B cell (primary cell): Measurements from ENCODE around the gene PUS7. TPM values are rescaled to one million over a fixed set of nuclear protein-coding genes. Genes with fewer than 3 reads are reported as not detected.

Source experiments
- ATAC-seq: fragments of 200-7000 bp; cut with Tn5 transposase; one replicate; pipeline ENCODE4 v1.10.0; 2021; ENCODE audit warnings: low read depth, mild to moderate bottlenecking, moderate number of reproducible peaks, moderate library complexity
- CTCF ChIA-PET: fragments of 350-600 bp; sonication (Branson Sonifier 250); formaldehyde crosslinking; loops from one replicate; lab custom pipeline; 2021; ENCODE audit warnings: antibody characterized with exemption, inconsistent platforms; lab: Charles Lee
- POLR2A ChIA-PET: fragments of 350-600 bp; sonication (Branson Sonifier 250); formaldehyde crosslinking; loops from one replicate; lab custom pipeline; 2021; ENCODE audit warnings: antibody characterized with exemption; lab: Charles Lee
- DNase-seq: peaks from one replicate; pipeline ENCODE4 v3.0.0; 2013
- H2AFZ ChIP-seq: 2 replicates; pipeline ENCODE4 v1.6.1; 2012; ENCODE audit warnings: mild to moderate bottlenecking, low read depth, low read length; ENCODE audit not compliant: insufficient read depth, poor library complexity, severe bottlenecking
- H3K27ac ChIP-seq, 2 donors: 1 replicate in 1 of 2; 2 replicates in 1 of 2; pipeline ENCODE4 v1.5.1; 2012 to 2013; ENCODE audit warnings: low read length in 2 of 2, mild to moderate bottlenecking in 2 of 2, moderate library complexity in 1 of 2
- H3K27me3 ChIP-seq, 4 experiments: fragments of 200-600 bp in 1 of 4; sonication (generic) in 1 of 4; replicated peaks in 1 of 4; 1 replicate in 2 of 4; 2 replicates in 2 of 4; pipeline versions ENCODE4 v1.6.1 to v1.7.0; 2013 to 2016; ENCODE audit warnings: low read length in 3 of 4, mild to moderate bottlenecking in 2 of 4, mixed read lengths in 1 of 4, moderate library complexity in 1 of 4; ENCODE audit not compliant: insufficient read depth in 4 of 4, control insufficient read depth in 3 of 4; ENCODE audit errors: control extremely low read depth in 1 of 4
- H3K36me3 ChIP-seq, 2 experiments: replicated peaks in 1 of 2; 1 replicate in 1 of 2; 2 replicates in 1 of 2; pipeline versions ENCODE4 v1.6.1 to v1.7.1; 2013; ENCODE audit warnings: low read length in 1 of 2; ENCODE audit not compliant: insufficient read depth in 2 of 2, control insufficient read depth in 1 of 2; ENCODE audit errors: control extremely low read depth in 1 of 2, extremely low read depth in 1 of 2
- H3K4me1 ChIP-seq, 2 donors: fragments of 200-600 bp in 1 of 2; sonication (generic) in 1 of 2; 1 replicate in 1 of 2; 2 replicates in 1 of 2; pipeline versions ENCODE4 v1.5.1 to v1.6.1; 2013 to 2017; ENCODE audit warnings: low read length in 2 of 2; ENCODE audit not compliant: control insufficient read depth in 2 of 2, insufficient read depth in 2 of 2
- H3K4me2 ChIP-seq: replicated peaks from 2 replicates; pipeline ENCODE3; 2012; ENCODE audit warnings: mild to moderate bottlenecking, low read depth, low read length; ENCODE audit not compliant: poor library complexity, severe bottlenecking
- H3K4me3 ChIP-seq, 5 experiments: fragments of 200-600 bp in 1 of 5; sonication (generic) in 1 of 5; 1 replicate in 3 of 5; 2 replicates in 2 of 5; pipeline versions ENCODE4 v1.5.1 to v1.7.0; 2011 to 2016; ENCODE audit warnings: low read length in 4 of 5, mild to moderate bottlenecking in 4 of 5, low read depth in 2 of 5, control low read depth in 1 of 5, moderate library complexity in 1 of 5; ENCODE audit not compliant: insufficient read depth in 1 of 5; ENCODE audit errors: control extremely low read depth in 1 of 5, extremely low read depth in 1 of 5
- H3K79me2 ChIP-seq: fragments of 200-600 bp; sonication (generic); one replicate; pipeline ENCODE4 v1.6.0; 2016; ENCODE audit warnings: low read length; ENCODE audit not compliant: control insufficient read depth, insufficient read depth
- H3K9ac ChIP-seq: fragments of 200-600 bp; sonication (generic); 2 replicates; pipeline ENCODE4 v1.6.1; 2017; ENCODE audit warnings: mild to moderate bottlenecking, low read length, moderate library complexity
- H3K9me3 ChIP-seq, 3 donors: one replicate each; pipeline versions ENCODE4 v1.6.1 to v1.7.1; 2013; ENCODE audit warnings: low read length in 2 of 3; ENCODE audit not compliant: control insufficient read depth in 2 of 3, insufficient read depth in 1 of 3; ENCODE audit errors: control extremely low read depth in 1 of 3
- H4K20me1 ChIP-seq: 2 replicates; pipeline ENCODE4 v1.6.0; 2012; ENCODE audit warnings: mild to moderate bottlenecking, low read length; ENCODE audit not compliant: insufficient read depth, control insufficient read depth, poor library complexity, severe bottlenecking
- H3K27ac Mint-ChIP-seq: one replicate; pipeline ENCODE4 v1.8.0; 2021; ENCODE audit warnings: mixed read lengths
- H3K27me3 Mint-ChIP-seq: one replicate; pipeline ENCODE4 v1.8.0; 2021; ENCODE audit warnings: mixed read lengths
- H3K4me1 Mint-ChIP-seq: one replicate; pipeline ENCODE4 v1.8.0; 2021; ENCODE audit warnings: mixed read lengths
- H3K4me3 Mint-ChIP-seq: one replicate; pipeline ENCODE4 v1.8.0; 2021; ENCODE audit warnings: mixed read lengths
- H3K9me3 Mint-ChIP-seq: one replicate; pipeline ENCODE4 v1.8.0; 2022; ENCODE audit warnings: mixed read lengths; ENCODE audit not compliant: insufficient read depth
- EZH2 ChIP-seq: IDR thresholded peaks from 2 replicates; pipeline ENCODE4 v1.6.1; 2012; ENCODE audit warnings: borderline replicate concordance, low read depth, mild to moderate bottlenecking, moderate library complexity, low read length; ENCODE audit not compliant: insufficient read depth, poor library complexity, severe bottlenecking
- WGBS: methylation state at CpG from one replicate; pipeline ENCODE4 v1.1.5; 2013; ENCODE audit warnings: missing lambda C conversion rate; ENCODE audit not compliant: insufficient coverage; 5-methylcytosine and 5-hydroxymethylcytosine counted together
- intact Hi-C: fragments of 100-400 bp; cut with micrococcal nuclease; formaldehyde crosslinking; loops from one replicate; pipeline ENCODE4 v1.10.0; 2022
- polyA plus RNA-seq: library from polyadenylated mRNA; depleted of rRNA; stranded (reverse); fragments of >200 nt; gene quantifications from 2 replicates; pipeline ENCODE4 v1.2.3, GENCODE V29; 2012
- total RNA-seq, 2 donors: library from RNA; stranded (reverse); fragments of 120-200 nt in 1 of 2; gene quantifications; 1 replicate in 1 of 2; 2 replicates in 1 of 2; pipeline versions ENCODE4 v1.2.3 to v1.2.4, GENCODE V29; 2013 to 2022
- TF ChIP-seq, protein P1 (sequence below): fragments of 200-600 bp; IDR thresholded peaks from one replicate; pipeline ENCODE4 v1.8.0; 2022; ENCODE audit warnings: antibody characterized with exemption, mild to moderate bottlenecking

Gene PUS7
- total and polyA plus RNA-seq, 2 donors (not counting 1 experiment from before 2014, with no cell fraction given), result 2.0 to 7.7 TPM

DNA sequence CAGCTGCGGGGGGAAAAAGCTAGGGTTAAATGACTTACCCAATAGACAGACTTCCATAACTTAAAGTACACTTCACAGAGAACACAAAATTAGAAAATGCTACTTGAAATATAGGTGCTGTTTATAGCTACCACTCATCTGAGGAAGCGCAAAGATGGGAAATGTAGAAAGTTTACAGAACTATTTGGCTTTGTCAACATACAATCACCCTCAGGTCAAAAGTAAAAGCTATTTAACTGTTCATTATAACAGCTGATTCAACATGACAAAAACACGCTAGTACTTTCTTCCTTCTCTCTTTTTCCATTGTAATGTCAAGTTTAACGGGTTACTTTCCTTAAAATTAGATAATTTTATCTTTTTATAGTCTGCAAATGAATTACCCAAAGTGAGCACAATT is 51.2 kb downstream of the PUS7 start:
- no CpG with 5 or more reads among the region's 4 CpGs for WGBS
- H3K79me2 ChIP-seq, result no peaks in the 10 kb centered on the region
- intact Hi-C loops, result no loop called here
- Mint-ChIP-seq H3K27me3 (no peaks in the 10 kb centered on the region), H3K4me3 (no peak overlapping the region), H3K4me1 (no peaks in the 10 kb centered on the region), H3K9me3 (no peaks in the 10 kb centered on the region), H3K27ac (no peak overlapping the region)
- no peak overlapping the region for H3K4me2 ChIP-seq
- TF ChIP-seq, protein P1, sequence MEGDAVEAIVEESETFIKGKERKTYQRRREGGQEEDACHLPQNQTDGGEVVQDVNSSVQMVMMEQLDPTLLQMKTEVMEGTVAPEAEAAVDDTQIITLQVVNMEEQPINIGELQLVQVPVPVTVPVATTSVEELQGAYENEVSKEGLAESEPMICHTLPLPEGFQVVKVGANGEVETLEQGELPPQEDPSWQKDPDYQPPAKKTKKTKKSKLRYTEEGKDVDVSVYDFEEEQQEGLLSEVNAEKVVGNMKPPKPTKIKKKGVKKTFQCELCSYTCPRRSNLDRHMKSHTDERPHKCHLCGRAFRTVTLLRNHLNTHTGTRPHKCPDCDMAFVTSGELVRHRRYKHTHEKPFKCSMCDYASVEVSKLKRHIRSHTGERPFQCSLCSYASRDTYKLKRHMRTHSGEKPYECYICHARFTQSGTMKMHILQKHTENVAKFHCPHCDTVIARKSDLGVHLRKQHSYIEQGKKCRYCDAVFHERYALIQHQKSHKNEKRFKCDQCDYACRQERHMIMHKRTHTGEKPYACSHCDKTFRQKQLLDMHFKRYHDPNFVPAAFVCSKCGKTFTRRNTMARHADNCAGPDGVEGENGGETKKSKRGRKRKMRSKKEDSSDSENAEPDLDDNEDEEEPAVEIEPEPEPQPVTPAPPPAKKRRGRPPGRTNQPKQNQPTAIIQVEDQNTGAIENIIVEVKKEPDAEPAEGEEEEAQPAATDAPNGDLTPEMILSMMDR, result no peak
- TF ChIP-seq EZH2, result no peak
- no peaks in the 10 kb centered on the region for H3K36me3 ChIP-seq
- H4K20me1 ChIP-seq, result no peaks in the 10 kb centered on the region
- no peaks in the 10 kb centered on the region for H3K27me3 ChIP-seq
- ATAC-seq (no peak), DNase-seq (no peak)
- H3K27ac ChIP-seq, result no peak overlapping the region
- no peak overlapping the region for H2AFZ ChIP-seq
- no peak overlapping the region for H3K4me3 ChIP-seq
- H3K4me1 ChIP-seq, result no peaks in the 10 kb centered on the region
- POLR2A ChIA-PET, result no interaction called here
- no peaks in the 10 kb centered on the region for H3K9me3 ChIP-seq
- CTCF ChIA-PET, result interaction anchor here (0.7 to 1.3 kb wide), 2 partner anchors 10 to 41 kb away, joined by 3 read pairs; no protein-coding TSS in a partner anchor
- no peak overlapping the region for H3K9ac ChIP-seq

DNA sequence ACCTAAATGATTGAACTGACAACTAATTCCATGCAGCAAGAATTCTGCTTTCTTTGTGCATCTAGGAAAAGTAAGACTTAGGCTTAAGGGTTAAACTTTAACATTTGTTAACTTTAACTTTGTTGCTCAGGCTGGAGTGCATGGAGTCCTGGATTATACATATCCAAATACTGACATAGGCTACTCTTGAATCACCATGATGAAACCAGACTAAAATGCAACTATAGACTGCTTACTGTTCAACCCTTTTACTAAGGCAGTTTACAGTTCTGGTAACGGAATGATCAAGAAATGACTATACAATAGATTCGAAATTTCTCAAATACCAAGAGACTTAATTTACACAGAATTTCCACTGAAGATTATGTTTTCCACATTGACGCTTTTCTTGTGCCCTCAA is 52.0 kb downstream of the PUS7 start:
- no peak for TF ChIP-seq EZH2
- TF ChIP-seq, protein P1, result no peak

More for the DNA sequence above, 52.0 kb downstream of the PUS7 start:
- H3K27ac ChIP-seq, result no peak overlapping the region
- H3K9ac ChIP-seq, result no peak overlapping the region
- H4K20me1 ChIP-seq, result no peaks in the 10 kb centered on the region
- no peak overlapping the region for H2AFZ ChIP-seq
- Mint-ChIP-seq H3K4me3 (no peak overlapping the region), H3K4me1 (no peaks in the 10 kb centered on the region), H3K27ac (no peak overlapping the region), H3K27me3 (no peaks in the 10 kb centered on the region), H3K9me3 (no peaks in the 10 kb centered on the region)
- no peak overlapping the region for H3K4me3 ChIP-seq
- CTCF ChIA-PET, result no interaction called here
- intact Hi-C loops, result no loop called here
- no peaks in the 10 kb centered on the region for H3K4me1 ChIP-seq
- no peaks in the 10 kb centered on the region for H3K9me3 ChIP-seq
- H3K79me2 ChIP-seq, result no peaks in the 10 kb centered on the region
- no peak overlapping the region for H3K4me2 ChIP-seq
- H3K27me3 ChIP-seq, result no peaks in the 10 kb centered on the region
- ATAC-seq (no peak), DNase-seq (no peak)
- WGBS, result 100% methylated on average over 2 of the region's 3 CpGs
- H3K36me3 ChIP-seq, result no peaks in the 10 kb centered on the region
- POLR2A ChIA-PET, result no interaction called here
